Esophagus squamous epithelium (tissue), 5 donors: Measurements from ENCODE around the gene COL7A1. TPM values are rescaled to one million over a fixed set of nuclear protein-coding genes. Genes with fewer than 3 reads are reported as not detected.

ENCODE experiments used
- DNase-seq: peaks from one replicate; lab custom pipeline; 2025; lab: John Stamatoyannopoulos, UW
- H3K27ac ChIP-seq, 4 donors: fragments of 200-600 bp; sonication (generic); one replicate each; pipeline ENCODE4 v1.5.1; 2016 to 2019; ENCODE audit warnings: mild to moderate bottlenecking in 1 of 4
- H3K27me3 ChIP-seq, 4 donors: fragments of 200-600 bp; sonication (generic); 1 replicate in 3 of 4; 2 replicates in 1 of 4; pipeline versions ENCODE4 v1.5.1 to v1.6.0; 2017 to 2021; ENCODE audit warnings: antibody characterized with exemption in 1 of 4
- H3K36me3 ChIP-seq, 3 donors: fragments of 200-600 bp; sonication (generic); one replicate each; pipeline ENCODE4 v1.5.1; 2016 to 2019
- H3K4me1 ChIP-seq, 3 donors: fragments of 200-600 bp; sonication (generic); one replicate each; pipeline ENCODE4 v1.5.1; 2017 to 2019
- H3K4me3 ChIP-seq, 4 donors: fragments of 200-600 bp; sonication (generic); 1 replicate in 3 of 4; 2 replicates in 1 of 4; pipeline ENCODE4 v1.5.1; 2016 to 2019; ENCODE audit warnings: mild to moderate bottlenecking in 2 of 4, moderate library complexity in 1 of 4
- H3K9me3 ChIP-seq, 3 donors: fragments of 200-600 bp; sonication (generic); one replicate each; pipeline ENCODE4 v1.5.1; 2016 to 2019
- POLR2A ChIP-seq, 4 donors: fragments of 450-650 bp; IDR thresholded peaks; one replicate each; pipeline ENCODE4 v1.6.1; 2017; ENCODE audit warnings: antibody characterized with exemption in 4 of 4, mild to moderate bottlenecking in 4 of 4, moderate library complexity in 3 of 4
- WGBS, 2 donors: methylation state at CpG; one replicate each; pipeline ENCODE4 v1.1.5; 2018; 5-methylcytosine and 5-hydroxymethylcytosine counted together
- intact Hi-C: fragments of 100-400 bp; cut with DNase I; formaldehyde crosslinking; loops from one replicate; pipeline ENCODE4 v1.15.0; 2022
- total RNA-seq, 4 donors: library from RNA; depleted of rRNA; stranded (reverse); fragments of >200 nt; gene quantifications; one replicate each; pipeline ENCODE4 v1.1.0, GENCODE V29; 2016
- TF ChIP-seq, protein P1 (sequence below), 6 experiments: fragments of 450-650 bp in 4 of 6; fragments of 200-600 bp in 2 of 6; sonication (generic) in 2 of 6; IDR thresholded peaks; one replicate each; pipeline ENCODE4 v1.5.1; 2016 to 2019; ENCODE audit warnings: antibody characterized with exemption in 6 of 6, mild to moderate bottlenecking in 4 of 6, moderate library complexity in 4 of 6
- donor health status: DM: yes; HTN: yes; CAD: no.

The COL7A1 gene
- total RNA-seq, 4 donors from 2014 or later = 52.8 to 125 (median 69.0) TPM

DNA sequence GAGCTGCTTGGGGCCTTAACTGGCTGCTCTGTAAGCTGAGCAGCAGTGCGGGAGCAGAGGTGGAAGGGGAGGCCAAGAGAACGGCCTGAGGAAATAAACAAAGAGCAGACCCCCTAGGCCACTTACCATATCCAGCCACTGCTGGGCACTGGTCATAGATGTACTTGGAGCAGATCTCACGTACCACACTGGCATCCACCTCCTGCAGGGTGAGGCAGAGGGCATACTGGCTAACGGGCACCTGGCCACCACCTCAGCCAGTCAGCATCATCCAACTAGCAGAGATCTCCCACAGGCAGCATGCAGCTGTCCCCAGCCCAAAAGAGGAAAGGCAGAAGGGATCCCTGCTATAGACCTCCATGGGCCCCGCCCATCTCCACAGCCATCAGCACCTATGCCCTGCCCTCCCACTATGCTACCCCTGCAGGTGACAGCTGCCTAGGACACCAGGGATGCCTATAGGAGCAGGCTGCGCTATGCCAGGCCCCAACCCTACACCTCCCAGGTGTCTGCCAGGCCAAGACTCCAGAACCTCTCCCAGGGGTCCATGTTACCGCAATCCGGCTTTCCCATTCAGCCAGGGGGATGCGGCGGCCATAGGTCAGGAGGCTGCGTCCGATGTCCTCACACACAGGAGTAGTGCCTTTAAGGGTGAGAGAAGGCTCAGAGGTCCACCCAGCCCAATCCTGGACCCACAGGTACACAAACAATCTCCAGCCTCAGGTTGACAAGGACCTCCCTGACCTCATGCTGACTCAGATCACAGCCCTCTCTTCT is 4.6 kb upstream of the COL7A1 start:
- Histone ChIP-seq H3K4me3 (no peak overlapping the region), H3K9me3 (no peaks in the 10 kb centered on the region), H3K36me3 (peaks cover 40 to 68% (median 51%) of the 10 kb centered on the region in 3 donors), H3K4me1 (peaks cover 46 to 78% (median 54%) of the 10 kb centered on the region in 3 donors), H3K27ac (peak overlapping the region; percentile 82 to 90 (median 89)), H3K27me3 (peaks cover 0 to 10% (median 0%) of the 10 kb centered on the region in 4 donors)
- no peak for TF ChIP-seq POLR2A (IDR thresholded peaks at IDR 0.05)
- TF ChIP-seq, protein P1, sequence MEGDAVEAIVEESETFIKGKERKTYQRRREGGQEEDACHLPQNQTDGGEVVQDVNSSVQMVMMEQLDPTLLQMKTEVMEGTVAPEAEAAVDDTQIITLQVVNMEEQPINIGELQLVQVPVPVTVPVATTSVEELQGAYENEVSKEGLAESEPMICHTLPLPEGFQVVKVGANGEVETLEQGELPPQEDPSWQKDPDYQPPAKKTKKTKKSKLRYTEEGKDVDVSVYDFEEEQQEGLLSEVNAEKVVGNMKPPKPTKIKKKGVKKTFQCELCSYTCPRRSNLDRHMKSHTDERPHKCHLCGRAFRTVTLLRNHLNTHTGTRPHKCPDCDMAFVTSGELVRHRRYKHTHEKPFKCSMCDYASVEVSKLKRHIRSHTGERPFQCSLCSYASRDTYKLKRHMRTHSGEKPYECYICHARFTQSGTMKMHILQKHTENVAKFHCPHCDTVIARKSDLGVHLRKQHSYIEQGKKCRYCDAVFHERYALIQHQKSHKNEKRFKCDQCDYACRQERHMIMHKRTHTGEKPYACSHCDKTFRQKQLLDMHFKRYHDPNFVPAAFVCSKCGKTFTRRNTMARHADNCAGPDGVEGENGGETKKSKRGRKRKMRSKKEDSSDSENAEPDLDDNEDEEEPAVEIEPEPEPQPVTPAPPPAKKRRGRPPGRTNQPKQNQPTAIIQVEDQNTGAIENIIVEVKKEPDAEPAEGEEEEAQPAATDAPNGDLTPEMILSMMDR (IDR thresholded peaks at IDR 0.05) = no peak
- 79 to 81% methylated on average over 9 to 10 of the region's 12 CpGs for WGBS, 2 donors
- DNase-seq = no peak
- intact Hi-C loops = no loop called here

DNA sequence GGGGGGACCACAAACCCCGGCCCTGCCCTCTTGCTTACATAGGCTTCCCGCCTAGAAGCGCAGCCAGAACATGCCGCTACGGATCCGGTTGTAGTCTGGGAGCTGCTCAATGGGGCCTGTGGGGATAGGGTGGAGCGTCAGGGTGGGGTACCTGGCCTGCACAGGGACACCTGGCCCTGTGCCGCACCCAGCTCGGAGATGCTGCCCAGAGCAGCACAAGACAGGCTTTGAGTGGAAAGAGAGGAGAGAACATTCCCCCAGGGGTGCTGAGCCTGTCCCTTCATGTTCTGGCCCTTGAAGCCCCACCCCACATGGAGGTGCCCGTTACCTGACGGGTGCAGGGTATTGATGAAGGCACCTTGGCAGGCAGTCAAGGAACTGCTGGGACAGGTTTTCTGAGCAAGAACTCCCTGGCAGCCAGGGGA is 4.0 kb upstream of the COL7A1 start:
- no peak for TF ChIP-seq POLR2A (IDR thresholded peaks at IDR 0.05)
- TF ChIP-seq, protein P1 (IDR thresholded peaks at IDR 0.05) = no peak
- Histone ChIP-seq H3K27me3 (peaks cover 0 to 16% (median 0%) of the 10 kb centered on the region in 4 donors), H3K36me3 (peaks cover 34 to 62% (median 46%) of the 10 kb centered on the region in 3 donors), H3K9me3 (no peaks in the 10 kb centered on the region), H3K4me1 (peaks cover 49 to 84% (median 60%) of the 10 kb centered on the region in 3 donors), H3K27ac (peak overlapping the region; percentile 82 to 90 (median 89)), H3K4me3 (no peak overlapping the region)
- intact Hi-C loops = no loop called here
- DNase-seq = no peak
- WGBS, 2 donors = 22 to 76% methylated on average over 3 to 7 of the region's 11 CpGs

DNA sequence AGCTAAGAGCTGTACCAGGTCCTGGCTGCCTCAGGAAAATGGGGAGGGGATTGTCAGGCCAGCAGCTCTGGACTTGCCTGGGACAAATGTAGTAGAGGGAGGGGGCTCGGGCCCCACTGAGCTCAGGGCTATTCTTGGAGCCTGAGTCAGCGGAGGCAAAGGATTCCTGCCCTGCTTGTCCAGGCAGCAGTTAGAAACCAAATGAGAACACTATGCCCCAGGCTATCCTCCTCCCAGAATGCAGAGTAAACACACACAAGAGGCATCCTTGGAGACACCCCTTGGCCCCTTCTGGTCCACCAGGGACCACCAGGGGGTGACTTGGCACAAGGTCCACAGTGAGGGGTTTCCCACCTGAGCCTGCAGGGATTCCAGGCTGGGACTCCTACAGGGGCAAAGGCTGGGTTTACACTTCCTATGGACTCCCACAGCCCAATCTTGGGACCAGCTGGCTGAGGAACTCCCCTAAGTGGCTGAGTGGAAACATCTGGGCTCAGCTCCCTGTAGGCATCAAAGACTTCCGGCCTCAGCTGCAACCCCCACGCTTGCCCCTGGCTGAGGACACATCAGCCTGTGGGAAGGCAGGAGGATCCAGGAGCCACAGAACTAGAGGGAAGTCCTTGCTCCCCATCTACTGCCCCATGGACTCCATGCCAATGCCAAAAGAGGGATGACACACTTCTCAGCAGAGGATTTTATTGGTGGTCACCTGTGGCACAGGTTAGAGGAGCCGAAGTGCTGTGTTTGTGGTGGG is 3.4 kb upstream of the COL7A1 start:
- H3K27ac ChIP-seq = peak overlapping the region; percentile 82 to 90 (median 89)
- H3K4me3 ChIP-seq = peak overlapping the region in 1 of 4 donors; percentile 4
- no peaks in the 10 kb centered on the region for H3K9me3 ChIP-seq
- H3K4me1 ChIP-seq = peaks cover 54 to 90% (median 66%) of the 10 kb centered on the region in 3 donors
- no peak for TF ChIP-seq POLR2A (IDR thresholded peaks at IDR 0.05)
- TF ChIP-seq, protein P1 (IDR thresholded peaks at IDR 0.05) = no peak
- peaks cover 0 to 20% (median 0%) of the 10 kb centered on the region in 4 donors for H3K27me3 ChIP-seq
- H3K36me3 ChIP-seq = peaks cover 28 to 56% (median 40%) of the 10 kb centered on the region in 3 donors
- 29 to 40% methylated on average over 1 to 3 of the region's 5 CpGs for WGBS, 2 donors
- no peak for DNase-seq
- intact Hi-C loops = no loop called here

DNA sequence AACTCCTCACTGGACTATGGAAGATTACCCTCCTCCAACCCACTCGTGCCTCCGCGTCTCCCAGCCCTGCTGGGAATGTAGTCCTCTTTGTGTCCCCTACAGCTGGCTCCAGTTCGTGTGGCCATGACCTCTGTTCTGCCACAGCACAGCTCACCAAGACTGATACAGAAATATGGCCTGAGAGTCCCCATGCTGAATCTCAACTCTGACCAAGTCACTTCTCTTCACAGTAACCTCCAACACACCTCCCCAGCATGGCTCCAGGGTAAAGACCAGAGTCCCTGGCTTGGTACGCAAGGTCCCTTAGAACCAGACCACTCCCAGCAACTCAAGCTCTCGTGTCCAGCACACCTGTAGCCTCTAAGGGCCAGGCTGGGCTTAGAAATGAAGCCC is 2.3 kb upstream of the COL7A1 start:
- no peak overlapping the region for H3K4me3 ChIP-seq
- H3K4me1 ChIP-seq = peaks cover 54 to 100% (median 69%) of the 10 kb centered on the region in 3 donors
- DNase-seq = no peak
- H3K27ac ChIP-seq = peak overlapping the region; percentile 82 to 90 (median 89)
- peaks cover 19 to 50% (median 29%) of the 10 kb centered on the region in 3 donors for H3K36me3 ChIP-seq
- 79 to 81% methylated on average over 6 of the region's 6 CpGs for WGBS, 2 donors
- TF ChIP-seq, protein P1 (IDR thresholded peaks at IDR 0.05) = no peak
- no peak for TF ChIP-seq POLR2A (IDR thresholded peaks at IDR 0.05)
- intact Hi-C loops = no loop called here
- no peaks in the 10 kb centered on the region for H3K9me3 ChIP-seq
- H3K27me3 ChIP-seq = peaks cover 0 to 28% (median 0%) of the 10 kb centered on the region in 4 donors
